ENCODE data around the gene PRKRA.
A peak's percentile ranks its signal among the peaks of the same experiment; 100 is the strongest.
"Not testable (repeated sequence)": the region's sequence is repeated elsewhere in the genome, so short reads cannot be mapped to it uniquely, and the experiment has no call there.

Gene PRKRA

DNA sequence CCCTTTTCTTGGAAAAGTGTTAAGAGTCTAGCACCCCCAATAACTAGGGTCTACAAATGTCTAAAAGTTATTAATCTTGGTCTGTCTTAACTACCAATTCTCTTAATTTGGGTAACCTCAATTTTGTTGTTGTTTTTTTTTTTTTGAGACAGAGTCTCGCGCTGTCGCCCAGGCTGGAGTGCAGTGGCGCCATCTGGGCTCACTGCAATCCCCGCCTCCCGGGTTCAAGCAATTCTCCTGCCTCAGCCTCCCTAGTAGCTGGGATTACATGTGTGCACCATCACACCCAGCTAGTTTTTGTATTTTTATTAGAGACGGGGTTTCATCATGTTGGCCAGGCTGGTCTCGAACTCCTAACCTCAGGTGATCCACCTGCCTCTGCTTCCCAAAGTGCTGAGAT is 38.5 kb downstream of the PRKRA start:
- DNase-seq: not testable (repeated sequence)

DNA sequence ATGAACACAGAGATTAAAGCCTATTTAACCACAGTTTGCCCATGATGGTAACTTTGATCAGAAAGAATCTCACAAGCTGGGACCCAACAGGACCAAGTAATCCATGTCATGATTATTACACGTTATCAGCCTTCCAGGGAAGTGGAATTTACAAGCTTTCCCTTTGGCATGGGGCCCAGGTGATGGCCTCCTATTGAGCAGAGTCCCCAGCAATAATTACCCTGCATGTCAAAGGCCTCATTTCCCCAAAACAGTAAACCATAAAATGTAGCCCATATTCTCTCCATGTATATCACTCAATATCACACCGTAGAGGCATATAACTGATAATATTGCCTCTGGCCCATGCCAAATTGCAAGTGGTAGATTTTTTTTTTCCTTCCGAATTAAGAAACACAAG is 38.9 kb downstream of the PRKRA start:
- DNase-seq: no peak

DNA sequence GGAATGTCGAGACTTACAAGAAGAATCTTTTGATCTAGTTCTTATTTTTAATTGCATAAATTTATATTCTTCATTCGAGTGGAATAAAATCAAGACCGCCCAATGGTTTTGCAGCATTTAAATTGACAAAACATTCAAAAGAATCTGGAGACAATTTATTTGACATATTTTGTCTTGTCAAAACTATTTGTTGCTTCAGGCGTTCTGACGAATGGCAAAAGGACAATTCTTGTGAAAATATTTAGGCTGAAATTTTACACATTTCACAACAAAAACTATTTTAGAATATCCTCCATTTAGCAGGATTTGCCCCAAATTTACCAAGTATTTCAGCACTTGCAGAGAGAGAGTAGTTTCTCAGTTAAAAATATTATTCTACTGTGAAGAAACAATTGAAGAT is 41.7 kb downstream of the PRKRA start:
- DNase-seq: no peak

DNA sequence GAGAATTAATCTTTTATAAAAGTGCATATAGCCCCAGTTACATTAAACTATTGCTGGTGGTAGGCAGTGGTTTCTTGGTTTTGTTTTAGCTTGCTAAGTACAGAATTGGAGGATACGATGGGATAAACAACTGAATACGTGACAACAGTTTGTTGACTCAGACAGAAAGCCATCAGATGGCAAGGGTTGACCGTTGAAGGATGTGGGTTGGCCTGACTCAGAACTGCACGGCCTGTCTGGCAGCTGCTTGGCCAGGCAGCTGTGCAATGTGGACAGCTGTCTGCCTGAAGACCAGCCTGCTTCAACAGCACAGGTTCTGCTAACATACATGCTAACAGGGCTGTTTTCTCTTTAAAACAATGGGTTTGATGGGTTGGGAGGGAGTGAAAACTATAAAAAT is 46.6 kb downstream of the PRKRA start:
- peak; percentile 33 for DNase-seq

DNA sequence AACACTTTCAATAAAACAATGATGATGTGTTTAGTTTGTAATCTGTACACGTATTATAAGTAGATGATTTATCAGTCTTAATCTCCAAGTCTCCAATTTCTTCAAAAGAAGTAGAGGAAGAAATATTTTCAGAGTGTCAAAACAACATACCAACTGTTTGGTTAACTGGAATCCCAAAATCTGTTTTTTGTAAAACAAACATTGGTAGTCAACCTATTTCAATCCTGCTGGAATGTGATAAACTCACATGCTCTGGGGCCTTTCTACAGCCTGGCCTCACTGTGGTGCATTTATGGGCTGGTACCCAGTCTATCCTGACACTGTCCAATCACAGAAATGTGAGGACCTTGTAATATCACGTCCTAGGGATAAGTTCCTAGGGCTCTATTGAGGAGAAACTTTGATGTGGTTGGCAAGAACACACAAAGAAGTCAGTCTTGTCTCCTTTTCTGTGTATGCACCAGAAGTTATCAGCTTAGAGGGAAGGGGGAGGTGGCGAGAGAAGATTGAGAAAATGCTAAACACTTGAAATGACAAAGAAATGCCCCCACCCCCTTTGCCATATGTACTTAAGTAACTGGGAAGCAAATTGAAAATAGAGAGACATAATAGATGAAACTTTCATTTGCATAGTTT is 47.2 kb downstream of the PRKRA start:
- no peak for DNase-seq

DNA sequence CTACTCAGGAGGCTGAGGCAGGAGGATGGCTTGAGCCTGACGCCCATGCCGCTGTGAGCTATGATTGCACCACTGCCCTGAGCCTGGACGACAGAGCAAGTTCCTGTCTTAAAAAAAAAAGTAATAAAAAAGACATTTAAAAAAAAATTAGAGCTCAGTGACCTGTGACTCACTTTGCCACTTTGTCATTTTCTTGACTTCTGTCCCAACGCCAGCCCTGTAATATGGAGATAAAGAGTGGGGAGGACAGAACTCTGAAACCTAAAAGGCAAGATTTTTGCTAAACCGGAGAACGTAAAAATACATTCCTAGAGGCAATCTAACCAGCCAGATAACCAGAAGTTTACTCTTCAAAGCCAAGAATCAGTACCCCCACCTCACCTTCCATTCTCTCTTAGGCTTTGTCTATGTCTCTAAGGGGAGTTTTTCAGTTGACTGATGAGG is 49.0 kb downstream of the PRKRA start:
- no peak for DNase-seq

DNA sequence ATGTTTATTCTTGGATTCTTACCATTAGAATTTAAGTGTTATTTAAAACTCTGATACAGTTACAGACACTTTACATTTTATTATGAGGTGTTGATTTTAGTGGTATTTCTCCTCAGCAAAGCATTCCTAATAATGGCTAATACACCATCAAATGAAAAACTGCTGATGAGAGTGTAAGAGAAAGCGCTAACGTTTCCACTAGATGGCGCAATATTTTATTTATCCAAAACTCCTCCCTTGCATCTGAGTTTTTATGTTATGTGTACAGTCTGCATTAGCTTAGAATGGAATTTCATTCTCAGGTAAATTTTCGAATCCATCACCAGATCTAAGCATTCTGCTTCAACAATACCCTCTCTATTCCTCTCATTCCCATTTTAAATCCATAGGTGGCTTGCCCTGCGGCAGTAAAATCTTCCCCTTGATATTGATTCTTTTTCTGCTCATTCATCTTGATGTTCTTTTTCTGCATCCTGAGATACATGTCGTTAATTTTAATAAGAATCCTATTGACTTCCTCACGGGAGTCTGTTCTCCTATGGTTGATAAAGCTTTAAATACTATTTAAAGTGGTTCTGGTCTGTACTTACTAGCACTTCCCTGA is 53.9 kb downstream of the PRKRA start:
- no peak for DNase-seq

GRCh38 chr2:178395941-178396570 is 54.9 kb downstream of the PRKRA start:
- no peak for DNase-seq

DNA sequence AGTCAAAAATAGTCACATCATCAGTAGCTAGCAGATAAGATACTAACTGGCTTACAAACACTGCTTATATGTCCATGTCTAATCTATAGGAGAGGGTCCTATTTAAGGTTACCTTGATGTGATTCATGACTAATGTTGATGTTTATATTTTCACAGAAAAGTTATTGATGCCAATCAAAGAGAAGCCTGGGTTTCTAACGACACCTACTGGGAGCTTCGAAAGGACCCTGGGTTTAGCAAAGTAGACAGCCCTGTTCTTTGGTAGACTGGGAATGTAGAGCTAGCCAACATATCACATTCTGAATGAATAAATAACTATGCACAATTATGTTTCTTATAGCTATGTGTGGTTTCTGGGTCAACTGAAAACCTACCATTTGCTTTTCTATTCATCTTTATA is 55.7 kb downstream of the PRKRA start:
- DNase-seq: no peak

GRCh38 chr2:178394859-178395258 is 56.1 kb downstream of the PRKRA start:
- DNase-seq: no peak

DNA sequence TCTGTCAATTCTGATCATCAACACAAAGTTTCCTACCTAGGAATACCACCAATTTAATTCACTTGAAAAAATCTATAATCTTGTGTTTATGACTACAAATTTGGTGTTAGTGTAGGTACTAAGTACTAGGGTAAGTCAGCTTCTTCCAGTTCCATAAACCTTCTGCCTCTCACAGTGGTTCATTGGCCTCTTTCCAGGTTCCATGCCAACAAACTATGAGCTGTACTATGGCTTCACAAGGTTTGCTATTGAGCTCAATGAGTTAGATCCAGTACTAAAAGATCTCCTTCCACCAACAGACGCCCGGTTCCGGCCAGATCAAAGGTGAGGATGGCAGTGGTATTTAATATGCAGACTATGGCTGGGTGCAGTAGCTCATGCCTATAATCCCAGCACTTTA is 58.8 kb downstream of the PRKRA start:
- no peak for DNase-seq

- no peak for DNase-seq
Measured at GRCh38 chr2:178391701-178392100, 59.3 kb downstream of the PRKRA start.

GRCh38 chr2:178388287-178388686 is 62.7 kb downstream of the PRKRA start:
- no peak for DNase-seq

DNA sequence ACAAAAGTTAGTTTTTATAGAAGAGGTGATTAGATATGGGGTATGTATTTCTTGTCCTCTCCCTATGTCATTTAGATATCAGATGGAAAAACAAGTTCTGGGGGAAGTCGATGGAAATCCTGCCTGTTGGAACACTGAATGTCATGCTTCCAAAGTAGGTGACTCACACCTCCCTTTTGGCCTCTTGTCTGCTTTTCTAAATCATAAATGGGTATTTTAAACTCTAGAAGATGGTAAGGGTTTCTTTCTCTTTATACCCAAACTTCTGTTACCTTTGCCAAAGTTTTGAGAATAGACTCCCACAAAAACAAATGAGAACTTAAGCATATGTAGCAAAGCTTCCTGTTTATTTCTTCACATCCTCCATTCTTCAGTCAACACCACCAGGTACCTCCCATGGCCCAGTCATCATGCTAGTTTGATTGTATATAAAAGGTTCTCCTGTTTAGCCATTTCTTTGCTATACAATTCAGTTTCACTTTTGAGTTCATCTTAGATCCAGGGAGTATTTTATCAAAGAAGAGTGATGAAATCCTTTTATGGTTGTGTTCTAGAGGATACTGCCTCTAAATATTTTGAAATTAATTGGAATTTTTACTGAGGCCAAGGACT is 63.9 kb downstream of the PRKRA start:
- no peak for DNase-seq

DNA sequence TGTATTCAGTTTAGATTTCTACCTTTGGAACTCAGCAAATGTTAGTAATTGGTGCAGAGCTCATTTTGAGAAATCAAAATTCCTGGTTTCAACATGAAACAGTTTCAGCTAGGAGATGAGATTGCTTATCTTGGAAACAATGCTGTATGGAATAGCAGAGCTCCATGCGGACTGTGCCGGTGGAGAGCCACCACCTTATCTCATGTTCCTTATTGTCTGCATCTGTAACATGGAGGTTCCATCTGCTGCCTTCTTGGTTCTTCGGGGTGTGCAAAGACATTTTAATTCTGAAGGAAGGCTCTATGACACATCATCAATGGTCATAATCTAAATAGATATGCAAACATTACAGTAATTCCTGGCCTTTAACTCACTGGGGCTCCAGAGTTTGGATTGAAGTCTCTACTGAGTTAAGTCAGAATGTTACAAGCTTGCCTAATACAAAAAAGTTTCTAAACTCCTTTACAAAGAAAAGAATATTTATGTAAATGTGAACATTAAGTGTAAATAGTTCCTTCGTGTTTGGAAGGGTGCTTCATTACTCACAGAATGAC is 65.3 kb downstream of the PRKRA start:
- DNase-seq: no peak

DNA sequence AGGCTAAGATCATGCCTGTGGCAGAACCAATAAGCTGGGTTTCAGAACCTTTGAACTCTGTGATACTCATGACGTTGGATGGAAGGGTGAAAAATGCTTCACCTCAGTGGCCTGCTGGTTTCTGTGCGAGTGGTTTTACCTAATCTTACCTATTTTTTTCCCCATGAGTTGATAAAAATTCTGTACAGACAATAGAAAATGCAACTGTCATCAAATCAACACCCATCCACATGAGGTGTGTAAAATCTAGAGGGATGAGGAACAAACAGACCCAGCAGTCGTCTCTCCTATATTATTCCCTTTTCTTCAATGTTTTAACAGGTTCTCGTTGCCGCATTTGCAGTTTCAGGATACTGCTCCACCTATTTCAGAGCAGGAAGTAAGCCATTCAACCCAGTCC is 67.3 kb downstream of the PRKRA start:
- DNase-seq: no peak
